ENCODE results near the gene KCNH4. TPM values are rescaled to one million over a fixed set of nuclear protein-coding genes. Genes with fewer than 3 reads are reported as not detected.

The KCNH4 gene
- total and polyA plus RNA-seq, 2 of the 13 experiments (the other 11 are each of a cell fraction or from before 2014, with no cell fraction given), result 0.01 to 0.09 TPM

DNA sequence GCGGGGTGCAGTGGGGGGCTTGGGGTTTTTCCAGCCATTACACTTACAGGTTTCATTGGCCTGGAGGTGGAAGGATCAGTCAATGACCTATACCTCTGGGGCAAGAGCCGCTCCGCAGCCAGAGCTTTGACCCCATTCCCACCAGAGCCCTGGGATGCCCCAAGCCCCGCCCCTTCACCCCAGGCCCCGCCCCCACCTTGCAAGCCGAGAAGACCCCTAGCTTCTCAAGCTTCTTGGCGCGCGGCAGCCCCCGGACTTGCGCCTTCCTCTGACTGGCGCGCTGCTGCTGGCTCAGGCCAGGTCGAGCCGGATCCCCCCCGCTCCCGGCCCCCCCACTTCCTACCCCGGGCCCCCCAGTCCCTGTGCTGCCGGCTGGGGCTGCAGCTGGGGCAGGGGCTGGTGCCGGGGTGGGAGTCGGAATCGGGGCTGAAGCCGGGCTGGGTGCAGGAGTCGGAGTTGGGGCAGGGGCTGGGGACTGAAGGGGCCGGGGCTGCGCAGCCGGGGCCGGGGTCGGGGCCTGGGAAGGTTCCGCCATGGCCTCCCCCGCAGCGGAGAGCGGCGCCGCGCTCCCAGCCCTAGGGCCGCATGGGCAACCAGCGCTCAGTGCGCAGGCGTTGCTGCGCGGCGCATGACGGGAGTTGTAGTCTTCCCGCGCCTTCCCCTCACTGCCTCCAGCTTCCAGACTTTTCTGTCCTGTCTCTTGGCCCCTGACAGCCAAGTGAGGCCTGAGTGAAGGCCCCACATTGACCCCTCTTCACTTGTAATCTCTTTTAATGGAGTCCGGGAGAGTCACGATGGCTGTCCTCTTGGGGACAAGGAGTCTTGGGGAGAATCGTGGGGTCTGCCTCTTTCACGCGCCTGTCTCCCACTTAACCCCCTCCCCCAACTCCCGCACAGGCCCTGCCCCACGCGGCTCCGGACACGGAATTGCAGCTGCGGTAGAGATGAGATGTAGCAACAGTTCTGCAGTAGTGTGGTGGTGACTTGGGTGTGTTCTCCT, 59.9 kb downstream of the KCNH4 start, which contains the start of gene KAT2A (continued):
- TF ChIP-seq, protein P1, sequence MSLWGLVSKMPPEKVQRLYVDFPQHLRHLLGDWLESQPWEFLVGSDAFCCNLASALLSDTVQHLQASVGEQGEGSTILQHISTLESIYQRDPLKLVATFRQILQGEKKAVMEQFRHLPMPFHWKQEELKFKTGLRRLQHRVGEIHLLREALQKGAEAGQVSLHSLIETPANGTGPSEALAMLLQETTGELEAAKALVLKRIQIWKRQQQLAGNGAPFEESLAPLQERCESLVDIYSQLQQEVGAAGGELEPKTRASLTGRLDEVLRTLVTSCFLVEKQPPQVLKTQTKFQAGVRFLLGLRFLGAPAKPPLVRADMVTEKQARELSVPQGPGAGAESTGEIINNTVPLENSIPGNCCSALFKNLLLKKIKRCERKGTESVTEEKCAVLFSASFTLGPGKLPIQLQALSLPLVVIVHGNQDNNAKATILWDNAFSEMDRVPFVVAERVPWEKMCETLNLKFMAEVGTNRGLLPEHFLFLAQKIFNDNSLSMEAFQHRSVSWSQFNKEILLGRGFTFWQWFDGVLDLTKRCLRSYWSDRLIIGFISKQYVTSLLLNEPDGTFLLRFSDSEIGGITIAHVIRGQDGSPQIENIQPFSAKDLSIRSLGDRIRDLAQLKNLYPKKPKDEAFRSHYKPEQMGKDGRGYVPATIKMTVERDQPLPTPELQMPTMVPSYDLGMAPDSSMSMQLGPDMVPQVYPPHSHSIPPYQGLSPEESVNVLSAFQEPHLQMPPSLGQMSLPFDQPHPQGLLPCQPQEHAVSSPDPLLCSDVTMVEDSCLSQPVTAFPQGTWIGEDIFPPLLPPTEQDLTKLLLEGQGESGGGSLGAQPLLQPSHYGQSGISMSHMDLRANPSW (CRISPR knock-in tag; IDR thresholded peaks at IDR 0.05; ENCODE audit: borderline replicate concordance), result no peak
- peak; percentile 39; the same call in 1 of the 2 replicates for TF ChIP-seq SAFB2 (CRISPR knock-in tag; IDR thresholded peaks at IDR 0.05; ENCODE audit: borderline replicate concordance, low read depth)
- TF ChIP-seq TBX2 (CRISPR knock-in tag; IDR thresholded peaks at IDR 0.05; ENCODE audit: borderline replicate concordance), result peak; percentile 32; the same call in 1 of the 2 replicates
- TF ChIP-seq, protein P2, sequence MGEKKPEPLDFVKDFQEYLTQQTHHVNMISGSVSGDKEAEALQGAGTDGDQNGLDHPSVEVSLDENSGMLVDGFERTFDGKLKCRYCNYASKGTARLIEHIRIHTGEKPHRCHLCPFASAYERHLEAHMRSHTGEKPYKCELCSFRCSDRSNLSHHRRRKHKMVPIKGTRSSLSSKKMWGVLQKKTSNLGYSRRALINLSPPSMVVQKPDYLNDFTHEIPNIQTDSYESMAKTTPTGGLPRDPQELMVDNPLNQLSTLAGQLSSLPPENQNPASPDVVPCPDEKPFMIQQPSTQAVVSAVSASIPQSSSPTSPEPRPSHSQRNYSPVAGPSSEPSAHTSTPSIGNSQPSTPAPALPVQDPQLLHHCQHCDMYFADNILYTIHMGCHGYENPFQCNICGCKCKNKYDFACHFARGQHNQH (CRISPR knock-in tag; IDR thresholded peaks at IDR 0.05), result no peak; the same call in 1 of the 2 replicates
- no peak for TF ChIP-seq NFE2L2 (IDR thresholded peaks at IDR 0.05; ENCODE audit: low read length)
- no peak for TF ChIP-seq ZNF577 (CRISPR knock-in tag; IDR thresholded peaks at IDR 0.05; ENCODE audit: borderline replicate concordance, low read depth)
- TF ChIP-seq BCL6 (CRISPR knock-in tag; IDR thresholded peaks at IDR 0.05), result 0 out of 2 replicates have a peak, but pooled peaks have one; percentile 14
- peak; percentile 40; the same call in 1 of the 2 replicates for TF ChIP-seq ZNF431 (CRISPR knock-in tag; IDR thresholded peaks at IDR 0.05; ENCODE audit: borderline replicate concordance, low read depth)
- TF ChIP-seq, protein P3, sequence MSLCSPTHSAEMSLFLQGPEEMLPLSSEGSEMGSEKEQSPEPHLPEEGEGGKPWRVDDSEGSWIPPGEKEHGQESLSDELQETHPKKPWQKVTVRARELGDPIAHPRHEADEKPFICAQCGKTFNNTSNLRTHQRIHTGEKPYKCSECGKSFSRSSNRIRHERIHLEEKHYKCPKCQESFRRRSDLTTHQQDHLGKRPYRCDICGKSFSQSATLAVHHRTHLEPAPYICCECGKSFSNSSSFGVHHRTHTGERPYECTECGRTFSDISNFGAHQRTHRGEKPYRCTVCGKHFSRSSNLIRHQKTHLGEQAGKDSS (CRISPR knock-in tag; IDR thresholded peaks at IDR 0.05; ENCODE audit: borderline replicate concordance, low read depth), result peak; percentile 77; the same call in 1 of the 2 replicates
- TF ChIP-seq, protein P4, sequence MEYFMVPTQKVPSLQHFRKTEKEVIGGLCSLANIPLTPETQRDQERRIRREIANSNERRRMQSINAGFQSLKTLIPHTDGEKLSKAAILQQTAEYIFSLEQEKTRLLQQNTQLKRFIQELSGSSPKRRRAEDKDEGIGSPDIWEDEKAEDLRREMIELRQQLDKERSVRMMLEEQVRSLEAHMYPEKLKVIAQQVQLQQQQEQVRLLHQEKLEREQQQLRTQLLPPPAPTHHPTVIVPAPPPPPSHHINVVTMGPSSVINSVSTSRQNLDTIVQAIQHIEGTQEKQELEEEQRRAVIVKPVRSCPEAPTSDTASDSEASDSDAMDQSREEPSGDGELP (IDR thresholded peaks at IDR 0.05; ENCODE audit: borderline replicate concordance, low read depth), result peak; percentile 11; the same call in 1 of the 2 replicates
- TF ChIP-seq ZFAT (CRISPR knock-in tag; conservative IDR thresholded peaks at IDR 0.05), result no peak
- no peak for TF ChIP-seq ZNF766 (CRISPR knock-in tag; IDR thresholded peaks at IDR 0.05; ENCODE audit: borderline replicate concordance)
- TF ChIP-seq, protein P5, sequence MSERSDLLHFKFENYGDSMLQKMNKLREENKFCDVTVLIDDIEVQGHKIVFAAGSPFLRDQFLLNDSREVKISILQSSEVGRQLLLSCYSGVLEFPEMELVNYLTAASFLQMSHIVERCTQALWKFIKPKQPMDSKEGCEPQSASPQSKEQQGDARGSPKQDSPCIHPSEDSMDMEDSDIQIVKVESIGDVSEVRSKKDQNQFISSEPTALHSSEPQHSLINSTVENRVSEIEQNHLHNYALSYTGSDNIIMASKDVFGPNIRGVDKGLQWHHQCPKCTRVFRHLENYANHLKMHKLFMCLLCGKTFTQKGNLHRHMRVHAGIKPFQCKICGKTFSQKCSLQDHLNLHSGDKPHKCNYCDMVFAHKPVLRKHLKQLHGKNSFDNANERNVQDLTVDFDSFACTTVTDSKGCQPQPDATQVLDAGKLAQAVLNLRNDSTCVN (CRISPR knock-in tag; IDR thresholded peaks at IDR 0.05; ENCODE audit: borderline replicate concordance), result peak; percentile 44; the same call in 1 of the 2 replicates
- peak; percentile 35; the same call in 1 of the 2 replicates for TF ChIP-seq FOXK1 (CRISPR knock-in tag; IDR thresholded peaks at IDR 0.05; ENCODE audit: borderline replicate concordance, low read depth)
- TF ChIP-seq ZSCAN31 (CRISPR knock-in tag; IDR thresholded peaks at IDR 0.05; ENCODE audit: low read depth), result 0 out of 2 replicates have a peak, but pooled peaks have one; percentile 51
- no peak for TF ChIP-seq ZNF550 (CRISPR knock-in tag; IDR thresholded peaks at IDR 0.05; ENCODE audit: borderline replicate concordance)
- no peak for TF ChIP-seq REXO4 (CRISPR knock-in tag; IDR thresholded peaks at IDR 0.05; ENCODE audit: borderline replicate concordance)
- TF ChIP-seq, protein P6, sequence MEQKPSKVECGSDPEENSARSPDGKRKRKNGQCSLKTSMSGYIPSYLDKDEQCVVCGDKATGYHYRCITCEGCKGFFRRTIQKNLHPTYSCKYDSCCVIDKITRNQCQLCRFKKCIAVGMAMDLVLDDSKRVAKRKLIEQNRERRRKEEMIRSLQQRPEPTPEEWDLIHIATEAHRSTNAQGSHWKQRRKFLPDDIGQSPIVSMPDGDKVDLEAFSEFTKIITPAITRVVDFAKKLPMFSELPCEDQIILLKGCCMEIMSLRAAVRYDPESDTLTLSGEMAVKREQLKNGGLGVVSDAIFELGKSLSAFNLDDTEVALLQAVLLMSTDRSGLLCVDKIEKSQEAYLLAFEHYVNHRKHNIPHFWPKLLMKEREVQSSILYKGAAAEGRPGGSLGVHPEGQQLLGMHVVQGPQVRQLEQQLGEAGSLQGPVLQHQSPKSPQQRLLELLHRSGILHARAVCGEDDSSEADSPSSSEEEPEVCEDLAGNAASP (CRISPR knock-in tag; IDR thresholded peaks at IDR 0.05; ENCODE audit: borderline replicate concordance), result no peak

All from HepG2 (cell line).